ENCODE measurements around the gene BRD3OS. TPM values are rescaled to one million over a fixed set of nuclear protein-coding genes. Genes with fewer than 3 reads are reported as not detected.

BRD3OS gene
- total and polyA plus RNA-seq, 9 donors = 14.5 to 28.1 (median 21.1) TPM

GRCh38 chr9:134014946-134015345 lies 10.3 kb upstream of the BRD3OS start:
- WGBS, 3 donors = 93 to 96% (median 95%) methylated on average over 2 of the region's 2 CpGs
- TF ChIP-seq EP300 (IDR thresholded peaks at IDR 0.05) (no peak), POLR2A (IDR thresholded peaks at IDR 0.05) (no peak), CTCF (IDR thresholded peaks at IDR 0.05) (no peak)
- Histone ChIP-seq H3K27ac (no peak overlapping the region), H3K27me3 (no peaks in the 10 kb centered on the region), H3K4me1 (ENCODE audit: insufficient read depth) (no peaks in the 10 kb centered on the region), H3K4me3 (no peak overlapping the region), H3K9me3 (no peaks in the 10 kb centered on the region), H3K36me3 (no peaks in the 10 kb centered on the region)
- no peak for DNase-seq
- intact Hi-C loops (cut with DNase I) = no loop called here

GRCh38 chr9:134024214-134024792 lies 978 bp upstream of the BRD3OS start:
- Histone ChIP-seq H3K36me3 (no peaks in the 10 kb centered on the region), H3K27ac (peak overlapping the region in 1 of 2 donors; percentile 58), H3K4me3 (peak overlapping the region; percentile 8), H3K9me3 (no peaks in the 10 kb centered on the region), H3K4me1 (ENCODE audit: insufficient read depth) (peaks cover 5% of the 10 kb centered on the region), H3K27me3 (no peaks in the 10 kb centered on the region)
- intact Hi-C loops (cut with DNase I) = loop anchor here in 1 of 4 donors (10.0 kb wide), 1 partner anchor 110 kb away; the partner anchor contains the start of gene WDR5
- TF ChIP-seq POLR2A (IDR thresholded peaks at IDR 0.05) = no peak
- no peak for TF ChIP-seq CTCF (IDR thresholded peaks at IDR 0.05)
- no peak for TF ChIP-seq EP300 (IDR thresholded peaks at IDR 0.05)
- 51 to 60% (median 58%) methylated on average over 4 of the region's 4 CpGs for WGBS, 3 donors
- DNase-seq = peak in 1 of 5 donors; percentile 28

- intact Hi-C loops (cut with DNase I) = loop anchor here in 1 of 4 donors (10.0 kb wide), 1 partner anchor 109 kb away; the partner anchor contains the start of gene WDR5
- Histone ChIP-seq H3K4me1 (ENCODE audit: insufficient read depth) (peaks cover 5% of the 10 kb centered on the region), H3K27me3 (no peaks in the 10 kb centered on the region), H3K36me3 (no peaks in the 10 kb centered on the region), H3K4me3 (peak overlapping the region; percentile 96), H3K9me3 (no peaks in the 10 kb centered on the region), H3K27ac (peak overlapping the region; percentile 62 to 79)
- DNase-seq = peak; percentile 39 to 73 (median 59)
- 12 to 18% (median 12%) methylated on average over 48 to 66 of the region's 66 CpGs for WGBS, 3 donors
- TF ChIP-seq CTCF (IDR thresholded peaks at IDR 0.05) (no peak), POLR2A (IDR thresholded peaks at IDR 0.05) (no peak), EP300 (IDR thresholded peaks at IDR 0.05) (no peak)
Observed at GRCh38 chr9:134025606-134026541, 593 bp downstream of the BRD3OS start.

GRCh38 chr9:134026581-134026980 lies 1.3 kb downstream of the BRD3OS start:
- Histone ChIP-seq H3K36me3 (no peaks in the 10 kb centered on the region), H3K27ac (no peak overlapping the region), H3K27me3 (no peaks in the 10 kb centered on the region), H3K9me3 (no peaks in the 10 kb centered on the region), H3K4me1 (ENCODE audit: insufficient read depth) (peaks cover 5% of the 10 kb centered on the region), H3K4me3 (no peak overlapping the region)
- intact Hi-C loops (cut with DNase I) = loop anchor here in 1 of 4 donors (10.0 kb wide), 1 partner anchor 108 kb away; the partner anchor contains the start of gene WDR5
- TF ChIP-seq CTCF (IDR thresholded peaks at IDR 0.05) = no peak
- TF ChIP-seq POLR2A (IDR thresholded peaks at IDR 0.05) = no peak
- TF ChIP-seq EP300 (IDR thresholded peaks at IDR 0.05) = no peak
- 80 to 88% (median 82%) methylated on average over 18 of the region's 18 CpGs for whole genome bisulfite sequencing, 3 donors
- peak in 4 of 5 donors; percentile 41 to 70 (median 62) for DNase-seq

All from ovary (tissue), 9 donors.